Colonic mucosa (tissue), 4 donors: Measurements from ENCODE around the gene VPREB1. TPM values are rescaled to one million over a fixed set of nuclear protein-coding genes. Genes with fewer than 3 reads are reported as not detected.
"Not testable (repeated sequence)": the region's sequence is repeated elsewhere in the genome, so short reads cannot be mapped to it uniquely, and the experiment has no call there.

Experiments
- DNase-seq: peaks from one replicate; pipeline ENCODE4 v3.0.0-alpha.2; 2020
- H3K27ac ChIP-seq: fragments of 200-600 bp; one replicate; pipeline ENCODE4 v1.8.0; 2021
- H3K27me3 ChIP-seq: fragments of 200-600 bp; one replicate; pipeline ENCODE4 v1.8.0; 2021
- H3K36me3 ChIP-seq: fragments of 200-600 bp; one replicate; pipeline ENCODE4 v1.8.0; 2021
- H3K4me1 ChIP-seq: fragments of 200-600 bp; one replicate; pipeline ENCODE4 v1.8.0; 2021; ENCODE audit warnings: mild to moderate bottlenecking
- H3K4me3 ChIP-seq: fragments of 200-600 bp; one replicate; pipeline ENCODE4 v1.8.0; 2021
- H3K9ac ChIP-seq, 2 donors: one replicate each; pipeline ENCODE4 v1.7.0; 2013; ENCODE audit warnings: control low read depth in 2 of 2, low read depth in 2 of 2, low read length in 2 of 2
- H3K9me3 ChIP-seq: fragments of 200-600 bp; one replicate; pipeline ENCODE4 v1.8.0; 2021
- CTCF ChIP-seq: fragments of 200-600 bp; IDR thresholded peaks from one replicate; pipeline ENCODE4 v1.8.0; 2022; ENCODE audit warnings: antibody characterized with exemption, mild to moderate bottlenecking
- intact Hi-C: fragments of 100-400 bp; cut with DNase I; formaldehyde crosslinking; loops from one replicate; pipeline ENCODE4 v1.14.1; 2022
- total RNA-seq, 2 donors: library from RNA; stranded (reverse); fragmentation: NEBNext Ultra II Directional in 1 of 2; extraction: Animal tissue kit (Norgen Biotek cat#: 25700) in 1 of 2; gene quantifications; one replicate each; pipeline ENCODE4 v1.2.1, GENCODE V29; 2021
- donor health status: healthy.
- donor health status: DM: no; HTN: no; CAD: no.
- donor health status: DM: no; HTN: no; CAD: no.

VPREB1 gene
- total RNA-seq, 2 donors from 2014 or later = not detected

- no peak overlapping the region for H3K27ac ChIP-seq
- no peak for DNase-seq
- H3K4me3 ChIP-seq = no peak overlapping the region
- H3K9ac ChIP-seq = no peak overlapping the region
- H3K4me1 ChIP-seq = no peaks in the 10 kb centered on the region
- no peaks in the 10 kb centered on the region for H3K36me3 ChIP-seq
- no peaks in the 10 kb centered on the region for H3K27me3 ChIP-seq
- intact Hi-C loops = no loop called here
- no peaks in the 10 kb centered on the region for H3K9me3 ChIP-seq
- no peak for TF ChIP-seq CTCF
These were observed 28.1 kb upstream of the VPREB1 start for GRCh38 chr22:22216450-22216959.

- Histone ChIP-seq H3K9ac (no peak overlapping the region), H3K9me3 (no peaks in the 10 kb centered on the region), H3K27me3 (no peaks in the 10 kb centered on the region), H3K4me1 (no peaks in the 10 kb centered on the region), H3K27ac (no peak overlapping the region), H3K36me3 (no peaks in the 10 kb centered on the region), H3K4me3 (no peak overlapping the region)
- intact Hi-C loops = no loop called here
- DNase-seq = no peak
- TF ChIP-seq CTCF = no peak
These were observed 26.3 kb upstream of the VPREB1 start for GRCh38 chr22:22218302-22218701.

GRCh38 chr22:22219140-22219996 is 25.2 kb upstream of the VPREB1 start:
- Histone ChIP-seq H3K27ac (no peak overlapping the region), H3K4me3 (no peak overlapping the region), H3K27me3 (no peaks in the 10 kb centered on the region), H3K9ac (no peak overlapping the region), H3K36me3 (no peaks in the 10 kb centered on the region), H3K9me3 (no peaks in the 10 kb centered on the region), H3K4me1 (no peaks in the 10 kb centered on the region)
- TF ChIP-seq CTCF = no peak
- DNase-seq = no peak
- intact Hi-C loops = no loop called here

- H3K4me1 ChIP-seq, H3K27me3 ChIP-seq, H3K9me3 ChIP-seq, H3K27ac ChIP-seq, H3K4me3 ChIP-seq, H3K36me3 ChIP-seq, intact Hi-C loops, H3K9ac ChIP-seq, DNase-seq: not testable (repeated sequence)
These were observed 23.5 kb upstream of the VPREB1 start for GRCh38 chr22:22221043-22221442.

GRCh38 chr22:22226448-22227187 is 18.0 kb upstream of the VPREB1 start:
- H3K4me3 ChIP-seq = no peak overlapping the region
- no peaks in the 10 kb centered on the region for H3K36me3 ChIP-seq
- no peak overlapping the region for H3K27ac ChIP-seq
- no peaks in the 10 kb centered on the region for H3K9me3 ChIP-seq
- no peak overlapping the region for H3K9ac ChIP-seq
- DNase-seq = no peak
- H3K27me3 ChIP-seq = no peaks in the 10 kb centered on the region
- no peak for TF ChIP-seq CTCF
- intact Hi-C loops = no loop called here
- no peaks in the 10 kb centered on the region for H3K4me1 ChIP-seq
